PC-3 (cell line): ENCODE measurements around the gene SCAPER. TPM values are rescaled to one million over a fixed set of nuclear protein-coding genes. Genes with fewer than 3 reads are reported as not detected.

Source experiments
- ATAC-seq: fragments of 200-7000 bp; cut with Tn5 transposase; 2 replicates; pipeline ENCODE4 v1.9.1; 2020; ENCODE audit warnings: mild to moderate bottlenecking, moderate library complexity
- BruUV-seq: library from RNA; stranded (reverse); fragments of 400-500 nt; replicated peaks from 2 replicates; lab custom pipeline; 2021; lab: Mats Ljungman, UMichigan
- CTCF ChIA-PET: fragments of 300-600 bp; sonication (Branson Sonifier 250); formaldehyde crosslinking; loops from one replicate; lab custom pipeline; 2022; ENCODE audit warnings: antibody characterized with exemption; lab: Charles Lee
- POLR2A ChIA-PET: fragments of 300-600 bp; sonication (Branson Sonifier 250); formaldehyde crosslinking; loops from one replicate; lab custom pipeline; 2022; ENCODE audit warnings: antibody characterized with exemption; ENCODE audit not compliant: unreplicated experiment; lab: Charles Lee
- DNase-seq: peaks from one replicate; pipeline ENCODE4 v3.0.0-alpha.2; 2015
- H2AFZ ChIP-seq: fragments of 300-600 bp; sonication (generic); 2 replicates; pipeline ENCODE4 v1.6.0; 2016; ENCODE audit warnings: antibody characterized with exemption, low read length
- H3F3A ChIP-seq: fragments of 300-600 bp; sonication (generic); one replicate; pipeline ENCODE4 v1.6.0; 2017; ENCODE audit warnings: antibody characterized with exemption, low read length, control low read depth, mild to moderate bottlenecking; ENCODE audit not compliant: unreplicated experiment
- H3K27ac ChIP-seq: fragments of 300-600 bp; sonication (generic); 2 replicates; pipeline ENCODE4 v1.5.1; 2016; ENCODE audit warnings: mild to moderate bottlenecking, low read length
- H3K27me3 ChIP-seq: fragments of 300-600 bp; sonication (generic); 2 replicates; pipeline ENCODE4 v1.6.1; 2016; ENCODE audit warnings: low read length, mixed read lengths
- H3K36me3 ChIP-seq: fragments of 300-600 bp; sonication (generic); 2 replicates; pipeline ENCODE4 v1.6.1; 2016; ENCODE audit warnings: low read depth, mixed run types, low read length, mixed read lengths
- H3K4me1 ChIP-seq: fragments of 300-600 bp; sonication (generic); 2 replicates; pipeline ENCODE4 v1.5.1; 2016; ENCODE audit warnings: low read length; ENCODE audit not compliant: insufficient read depth
- H3K4me2 ChIP-seq: fragments of 300-600 bp; sonication (generic); 2 replicates; pipeline ENCODE4 v1.6.0; 2016; ENCODE audit warnings: low read length
- H3K4me3 ChIP-seq: fragments of 300-600 bp; sonication (generic); 2 replicates; pipeline ENCODE4 v1.5.1; 2016; ENCODE audit warnings: mild to moderate bottlenecking, low read length, mixed read lengths
- H3K79me2 ChIP-seq: fragments of 300-600 bp; sonication (generic); 2 replicates; pipeline ENCODE4 v1.6.1; 2017; ENCODE audit warnings: low read length, mixed read lengths
- H3K9ac ChIP-seq: fragments of 300-600 bp; sonication (generic); 2 replicates; pipeline ENCODE4 v1.6.0; 2016; ENCODE audit warnings: mild to moderate bottlenecking, low read length
- H3K9me2 ChIP-seq: fragments of 300-600 bp; sonication (generic); replicated peaks from 2 replicates; pipeline ENCODE4 v1.6.1; 2016; ENCODE audit warnings: mixed run types, low read length, mixed read lengths
- H3K9me3 ChIP-seq: fragments of 300-600 bp; sonication (generic); 2 replicates; pipeline ENCODE4 v1.6.1; 2016; ENCODE audit warnings: low read length, mixed read lengths
- H4K20me1 ChIP-seq: fragments of 300-600 bp; sonication (generic); 2 replicates; pipeline ENCODE4 v1.6.1; 2016; ENCODE audit warnings: low read length, mixed read lengths
- CTCF ChIP-seq: fragments of 300-600 bp; sonication (generic); conservative IDR thresholded peaks from 2 replicates; pipeline ENCODE4 v1.5.1; 2017; ENCODE audit warnings: antibody characterized with exemption, low read depth, mild to moderate bottlenecking, low read length
- EZH2 ChIP-seq: fragments of 300-600 bp; sonication (generic); IDR thresholded peaks from one replicate; pipeline ENCODE4 v1.6.1; 2017; ENCODE audit warnings: antibody characterized with exemption, mild to moderate bottlenecking, low read length; ENCODE audit not compliant: unreplicated experiment
- EZH2phosphoT487 ChIP-seq: fragments of 300-600 bp; sonication (generic); IDR thresholded peaks from 2 replicates; pipeline ENCODE4 v1.6.1; 2018; ENCODE audit warnings: mild to moderate bottlenecking, antibody characterized with exemption, low read length, borderline replicate concordance
- intact Hi-C: fragments of 100-400 bp; cut with micrococcal nuclease; formaldehyde crosslinking; loops from 2 replicates; pipeline ENCODE4 v1.9.0; 2023
- total RNA-seq: library from RNA; depleted of rRNA; stranded (reverse); fragments of >200 nt; gene quantifications from 2 replicates; pipeline ENCODE4 v1.2.3, GENCODE V29; 2014

SCAPER gene
- total RNA-seq, 1 experiment from 2014 or later = 6.0 TPM

GRCh38 chr15:76787273-76787672 is 117.9 kb downstream of the SCAPER start:
- intact Hi-C loops = no loop called here
- no TSS peak for BruUV-seq
- ATAC-seq (no peak), DNase-seq (no peak)
- Histone ChIP-seq H3K36me3 (no peaks in the 10 kb centered on the region), H3K9ac (no peak overlapping the region), H3K4me2 (no peak overlapping the region), H3K27me3 (no peaks in the 10 kb centered on the region), H2AFZ (no peak overlapping the region), H3F3A (no peaks in the 10 kb centered on the region), H3K4me1 (no peaks in the 10 kb centered on the region), H3K9me3 (no peaks in the 10 kb centered on the region), H4K20me1 (no peaks in the 10 kb centered on the region), H3K27ac (no peak overlapping the region), H3K9me2 (no peaks in the 10 kb centered on the region), H3K4me3 (no peak overlapping the region), H3K79me2 (no peaks in the 10 kb centered on the region)
- TF ChIP-seq CTCF = no peak
- TF ChIP-seq EZH2phosphoT487 = no peak
- no peak for TF ChIP-seq EZH2
- ChIA-PET POLR2A (interaction anchor here (0.6 kb wide), 1 partner anchor 126 kb away, joined by 4 read pairs; no protein-coding TSS in a partner anchor), CTCF (no interaction called here)

- no peak overlapping the region for H3K4me2 ChIP-seq
- DNase-seq = no peak
- H3K79me2 ChIP-seq = no peaks in the 10 kb centered on the region
- ATAC-seq = no peak
- no peak overlapping the region for H3K4me3 ChIP-seq
- H3K4me1 ChIP-seq = no peaks in the 10 kb centered on the region
- no peaks in the 10 kb centered on the region for H3K9me2 ChIP-seq
- no peak overlapping the region for H3K9ac ChIP-seq
- CTCF ChIA-PET = no interaction called here
- no TSS peak for BruUV-seq
- no peaks in the 10 kb centered on the region for H3K36me3 ChIP-seq
- no peaks in the 10 kb centered on the region for H3K27me3 ChIP-seq
- no peak overlapping the region for H2AFZ ChIP-seq
- POLR2A ChIA-PET = no interaction called here
- intact Hi-C loops = no loop called here
- no peaks in the 10 kb centered on the region for H4K20me1 ChIP-seq
- H3K27ac ChIP-seq = no peak overlapping the region
- TF ChIP-seq EZH2phosphoT487 (no peak), CTCF (no peak), EZH2 (no peak)
- H3F3A ChIP-seq = no peaks in the 10 kb centered on the region
- H3K9me3 ChIP-seq = peaks cover 5% of the 10 kb centered on the region; the same call in 1 of the 2 replicates
These were observed 128.2 kb downstream of the SCAPER start for GRCh38 chr15:76776969-76777368.

DNA sequence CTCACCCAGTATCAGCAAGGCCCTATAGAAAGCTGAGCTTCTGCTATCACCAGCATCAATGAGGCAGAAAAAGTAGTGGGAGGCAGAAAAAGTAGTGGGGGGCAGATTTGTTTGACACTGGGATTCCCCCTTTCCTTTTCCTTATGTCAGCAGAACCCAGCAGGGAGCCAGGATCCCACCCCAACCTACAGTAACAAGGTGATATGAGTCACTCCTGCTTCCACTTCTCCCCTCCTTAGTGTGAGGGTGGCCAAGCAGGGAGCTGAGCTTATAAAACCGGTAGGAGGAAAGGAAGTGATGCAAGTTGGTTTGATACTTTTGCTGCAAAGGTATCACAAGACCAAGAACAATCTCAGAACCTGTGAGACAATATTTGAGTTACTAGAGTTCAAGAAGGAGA is 128.7 kb downstream of the SCAPER start:
- no TSS peak for BruUV-seq
- CTCF ChIA-PET = no interaction called here
- intact Hi-C loops = no loop called here

More for the DNA sequence above, 128.7 kb downstream of the SCAPER start:
- TF ChIP-seq CTCF (no peak), EZH2 (no peak), EZH2phosphoT487 (no peak)
- no peak overlapping the region for H3K27ac ChIP-seq
- H3F3A ChIP-seq = no peaks in the 10 kb centered on the region
- H3K9ac ChIP-seq = no peak overlapping the region
- H3K4me2 ChIP-seq = no peak overlapping the region
- DNase-seq (no peak), ATAC-seq (no peak)
- no peaks in the 10 kb centered on the region for H3K9me2 ChIP-seq
- H3K4me1 ChIP-seq = no peaks in the 10 kb centered on the region
- H4K20me1 ChIP-seq = no peaks in the 10 kb centered on the region
- H3K27me3 ChIP-seq = no peaks in the 10 kb centered on the region
- POLR2A ChIA-PET = no interaction called here
- H3K36me3 ChIP-seq = no peaks in the 10 kb centered on the region
- no peaks in the 10 kb centered on the region for H3K79me2 ChIP-seq
- no peak overlapping the region for H3K4me3 ChIP-seq
- peaks cover 5% of the 10 kb centered on the region; the same call in 1 of the 2 replicates for H3K9me3 ChIP-seq
- no peak overlapping the region for H2AFZ ChIP-seq
